Measurements from ENCODE around the gene GAS6. TPM values are rescaled to one million over a fixed set of nuclear protein-coding genes. Genes with fewer than 3 reads are reported as not detected.
A peak's percentile ranks its signal among the peaks of the same experiment; 100 is the strongest.

GAS6 gene
- total RNA-seq, 1 experiment from 2014 or later: 49.4 TPM

DNA sequence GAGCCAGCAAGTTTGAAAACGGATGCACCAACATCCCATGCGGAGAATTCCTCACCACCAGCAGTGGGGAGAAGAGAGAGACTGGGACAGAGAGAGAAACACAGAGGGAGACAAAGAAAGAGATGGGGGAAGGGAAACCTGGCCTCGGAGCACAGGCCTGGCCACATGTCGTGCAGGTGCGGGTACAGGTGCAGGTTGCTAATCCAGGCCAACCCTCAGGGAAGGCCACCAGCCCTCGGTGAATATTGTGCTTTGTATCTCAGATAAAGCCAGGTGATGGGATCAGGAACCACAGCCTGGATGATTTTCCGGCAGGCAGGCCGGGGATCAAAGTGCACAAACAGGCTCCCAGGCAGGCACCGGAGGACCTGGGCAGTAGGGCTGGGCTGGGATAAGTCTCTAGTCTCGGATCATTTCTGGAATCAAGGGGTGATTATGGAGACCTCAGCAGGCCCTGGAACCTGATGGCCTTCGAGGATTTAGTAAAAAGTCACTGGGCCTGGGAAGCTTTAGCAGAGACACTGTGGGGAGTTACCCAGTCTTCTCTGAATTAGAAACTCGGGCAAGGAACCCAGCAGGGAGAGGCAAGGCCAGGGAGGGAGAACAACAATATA is 3.7 kb downstream of the GAS6 start:
- 0 out of 2 replicates have a peak overlapping the region, but pooled peaks have one; percentile 8 for H3K27ac ChIP-seq (ENCODE audit: low read depth, low read length)
- no peak for DNase-seq (ENCODE audit: low read depth, low spot score)
- intact Hi-C loops (cut with micrococcal nuclease): loop anchor here (2.0 kb wide), 1 partner anchor 367 kb away; no protein-coding TSS in a partner anchor

More for the DNA sequence above, 3.7 kb downstream of the GAS6 start:
- no peaks in the 10 kb centered on the region for H3K27me3 ChIP-seq (ENCODE audit: insufficient read depth, low read length)
- H3K36me3 ChIP-seq (ENCODE audit: control insufficient read depth in 1 of 2, insufficient read depth in 2 of 2, low read length in 2 of 2): peaks cover 0 to 20% of the 10 kb centered on the region in 2 experiments; a peak in 1 of 4 replicates
- no peak for ATAC-seq
- H3K4me3 ChIP-seq (replicated peaks in 1 of 2; ENCODE audit: low read depth in 1 of 2, low read length in 2 of 2): no peak overlapping the region
- no TSS peak for BruUV-seq (replicated peaks)
- POLR2A ChIA-PET: no interaction called here
- TF ChIP-seq SIN3A (IDR thresholded peaks at IDR 0.05; ENCODE audit: low read depth) (no peak), TCF7L2 (IDR thresholded peaks at IDR 0.05; ENCODE audit: borderline replicate concordance, extremely low read depth, insufficient read depth, insufficient read length) (no peak), ELF1 (IDR thresholded peaks at IDR 0.05; ENCODE audit: borderline replicate concordance, low read depth) (no peak)
- TF ChIP-seq, protein P1, sequence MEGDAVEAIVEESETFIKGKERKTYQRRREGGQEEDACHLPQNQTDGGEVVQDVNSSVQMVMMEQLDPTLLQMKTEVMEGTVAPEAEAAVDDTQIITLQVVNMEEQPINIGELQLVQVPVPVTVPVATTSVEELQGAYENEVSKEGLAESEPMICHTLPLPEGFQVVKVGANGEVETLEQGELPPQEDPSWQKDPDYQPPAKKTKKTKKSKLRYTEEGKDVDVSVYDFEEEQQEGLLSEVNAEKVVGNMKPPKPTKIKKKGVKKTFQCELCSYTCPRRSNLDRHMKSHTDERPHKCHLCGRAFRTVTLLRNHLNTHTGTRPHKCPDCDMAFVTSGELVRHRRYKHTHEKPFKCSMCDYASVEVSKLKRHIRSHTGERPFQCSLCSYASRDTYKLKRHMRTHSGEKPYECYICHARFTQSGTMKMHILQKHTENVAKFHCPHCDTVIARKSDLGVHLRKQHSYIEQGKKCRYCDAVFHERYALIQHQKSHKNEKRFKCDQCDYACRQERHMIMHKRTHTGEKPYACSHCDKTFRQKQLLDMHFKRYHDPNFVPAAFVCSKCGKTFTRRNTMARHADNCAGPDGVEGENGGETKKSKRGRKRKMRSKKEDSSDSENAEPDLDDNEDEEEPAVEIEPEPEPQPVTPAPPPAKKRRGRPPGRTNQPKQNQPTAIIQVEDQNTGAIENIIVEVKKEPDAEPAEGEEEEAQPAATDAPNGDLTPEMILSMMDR (IDR thresholded peaks at IDR 0.05 in 2 of 3, conservative IDR thresholded peaks at IDR 0.05 in 1 of 3; ENCODE audit: borderline replicate concordance in 1 of 3, insufficient read depth in 1 of 3, low read depth in 2 of 3, low read length in 2 of 3): no peak
- TF ChIP-seq, protein P2, sequence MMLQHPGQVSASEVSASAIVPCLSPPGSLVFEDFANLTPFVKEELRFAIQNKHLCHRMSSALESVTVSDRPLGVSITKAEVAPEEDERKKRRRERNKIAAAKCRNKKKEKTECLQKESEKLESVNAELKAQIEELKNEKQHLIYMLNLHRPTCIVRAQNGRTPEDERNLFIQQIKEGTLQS (IDR thresholded peaks at IDR 0.05): no peak
- H3K9ac ChIP-seq (ENCODE audit: low read length): no peak overlapping the region
- H3K9me2 ChIP-seq (ENCODE audit: insufficient read depth): no peaks in the 10 kb centered on the region
- RAD21 ChIA-PET (ENCODE audit: low non-redundant PET in 1 of 2, low total read pairs in 2 of 2, uncharacterized antibody in 2 of 2, unreplicated experiment in 2 of 2): no interaction called here
- H3K9me3 ChIP-seq (ENCODE audit: control insufficient read depth in 1 of 2, insufficient read depth in 1 of 2, low read depth in 1 of 2, low read length in 2 of 2): peaks cover 0 to 6% of the 10 kb centered on the region in 2 experiments; a peak in 1 of 4 replicates
- peaks cover 10 to 39% of the 10 kb centered on the region in 2 experiments for H3K4me1 ChIP-seq (ENCODE audit: control insufficient read depth in 1 of 2, insufficient read depth in 2 of 2, low read length in 2 of 2)
- H3K4me2 ChIP-seq (ENCODE audit: low read length): no peak overlapping the region
- no peak overlapping the region for H2AFZ ChIP-seq (ENCODE audit: low read depth, low read length, poor library complexity, severe bottlenecking)
- H3K79me2 ChIP-seq (ENCODE audit: insufficient read depth, low read length): peaks cover 83% of the 10 kb centered on the region
- H4K20me1 ChIP-seq (ENCODE audit: insufficient read depth): no peaks in the 10 kb centered on the region
- CTCF ChIA-PET: no interaction called here

All from HCT116 (cell line).